Psoas muscle (tissue), 8 donors: Measurements from ENCODE around the gene MSGN1. TPM values are rescaled to one million over a fixed set of nuclear protein-coding genes. Genes with fewer than 3 reads are reported as not detected.

Experiments used
- ATAC-seq, 4 donors: fragments of 200-7000 bp; cut with Tn5 transposase; one replicate each; pipeline ENCODE4 v1.9.1; 2020; ENCODE audit warnings: moderate library complexity in 3 of 4, mild to moderate bottlenecking in 2 of 4
- DNase-seq, 2 donors: peaks; one replicate each; pipeline ENCODE4 v3.0.0-alpha.2; 2020
- H3K27ac ChIP-seq: fragments of 200-600 bp; one replicate; pipeline ENCODE4 v1.8.0; 2022
- H3K27me3 ChIP-seq, 3 donors: fragments of 200-600 bp in 1 of 3; one replicate each; pipeline versions ENCODE4 v1.6.1 to v1.8.0; 2013 to 2022; ENCODE audit warnings: low read length in 2 of 3, mild to moderate bottlenecking in 2 of 3, moderate library complexity in 1 of 3; ENCODE audit not compliant: insufficient read depth in 3 of 3
- H3K36me3 ChIP-seq, 2 donors: fragments of 200-600 bp in 1 of 2; one replicate each; pipeline versions ENCODE4 v1.6.1 to v1.8.0; 2013 to 2022; ENCODE audit warnings: low read depth in 1 of 2, mild to moderate bottlenecking in 1 of 2, moderate library complexity in 1 of 2; ENCODE audit not compliant: insufficient read depth in 1 of 2
- H3K4me1 ChIP-seq: fragments of 200-600 bp; one replicate; pipeline ENCODE4 v1.8.0; 2022
- H3K4me3 ChIP-seq: fragments of 200-600 bp; one replicate; pipeline ENCODE4 v1.8.0; 2022; ENCODE audit warnings: mild to moderate bottlenecking
- H3K9me3 ChIP-seq: fragments of 200-600 bp; one replicate; pipeline ENCODE4 v1.8.0; 2022
- WGBS, 3 donors: extraction: QIAGEN DNeasy Blood & Tissue Kit; methylation state at CpG; one replicate each; pipeline versions ENCODE4 v1.1.6 to v1.1.7; 2013; 5-methylcytosine and 5-hydroxymethylcytosine counted together
- intact Hi-C, 2 donors: fragments of 100-400 bp; cut with DNase I; formaldehyde crosslinking; loops; one replicate each; pipeline versions ENCODE4 v1.11.0 to v1.14.2; 2022
- polyA plus RNA-seq, 3 donors: library from polyadenylated mRNA; stranded (reverse); fragments of 200-250 nt; gene quantifications; one replicate each; pipeline ENCODE4 v1.2.3, GENCODE V29; 2013
- total RNA-seq, 4 donors: library from RNA; stranded (reverse); fragmentation: NEBNext Ultra II Directional in 2 of 4; extraction: Animal tissue kit (Norgen Biotek cat#: 25700) in 2 of 4; gene quantifications; one replicate each; pipeline versions ENCODE4 v1.2.1 to v1.2.4, GENCODE V29; 2021 to 2023
- TF ChIP-seq, protein P1 (sequence below): fragments of 200-600 bp; IDR thresholded peaks from one replicate; pipeline ENCODE4 v1.8.0; 2022; ENCODE audit warnings: antibody characterized with exemption
- donor health status: healthy with polysubstance abuse.
- donor health status: DM: no; HTN: no; CAD: no; lungs with moderate emphysema.
- donor health status: Bipolar disorder and iron deficiency.
- donor health status: healthy.
- donor health status: DM: yes; HTN: yes; CAD: no.
- donor health status: DM: no; HTN: no; CAD: no.
- donor health status: DM: no; HTN: no; CAD: no.
- donor health status: DM: yes; HTN: yes; CAD: no.

MSGN1 gene
- total and polyA plus RNA-seq, 7 donors = not detected

DNA sequence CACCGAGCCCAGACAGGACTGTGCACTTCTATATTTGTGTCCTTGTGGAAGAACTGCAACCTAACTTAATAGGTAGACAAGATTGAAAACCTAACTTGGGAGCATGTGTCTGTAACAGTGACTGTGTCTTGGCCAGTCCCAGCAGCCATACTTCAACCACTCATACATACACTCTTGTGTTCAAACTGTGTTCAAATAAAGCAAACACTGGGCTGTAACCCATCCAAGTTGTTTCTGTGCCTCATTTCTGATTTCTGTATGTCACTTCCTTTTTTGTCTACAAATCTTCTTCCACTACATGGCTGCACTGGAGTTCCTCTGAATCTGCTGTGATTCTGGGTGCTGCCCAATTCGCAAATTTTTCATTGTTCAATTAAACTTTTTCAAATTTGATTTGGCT is 31.0 kb downstream of the MSGN1 start:
- ATAC-seq (no peak), DNase-seq (no peak)
- H3K27ac ChIP-seq = no peak overlapping the region
- H3K9me3 ChIP-seq = no peaks in the 10 kb centered on the region
- H3K4me3 ChIP-seq = no peak overlapping the region
- intact Hi-C loops = no loop called here
- TF ChIP-seq, protein P1, sequence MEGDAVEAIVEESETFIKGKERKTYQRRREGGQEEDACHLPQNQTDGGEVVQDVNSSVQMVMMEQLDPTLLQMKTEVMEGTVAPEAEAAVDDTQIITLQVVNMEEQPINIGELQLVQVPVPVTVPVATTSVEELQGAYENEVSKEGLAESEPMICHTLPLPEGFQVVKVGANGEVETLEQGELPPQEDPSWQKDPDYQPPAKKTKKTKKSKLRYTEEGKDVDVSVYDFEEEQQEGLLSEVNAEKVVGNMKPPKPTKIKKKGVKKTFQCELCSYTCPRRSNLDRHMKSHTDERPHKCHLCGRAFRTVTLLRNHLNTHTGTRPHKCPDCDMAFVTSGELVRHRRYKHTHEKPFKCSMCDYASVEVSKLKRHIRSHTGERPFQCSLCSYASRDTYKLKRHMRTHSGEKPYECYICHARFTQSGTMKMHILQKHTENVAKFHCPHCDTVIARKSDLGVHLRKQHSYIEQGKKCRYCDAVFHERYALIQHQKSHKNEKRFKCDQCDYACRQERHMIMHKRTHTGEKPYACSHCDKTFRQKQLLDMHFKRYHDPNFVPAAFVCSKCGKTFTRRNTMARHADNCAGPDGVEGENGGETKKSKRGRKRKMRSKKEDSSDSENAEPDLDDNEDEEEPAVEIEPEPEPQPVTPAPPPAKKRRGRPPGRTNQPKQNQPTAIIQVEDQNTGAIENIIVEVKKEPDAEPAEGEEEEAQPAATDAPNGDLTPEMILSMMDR = no peak
- H3K36me3 ChIP-seq = no peaks in the 10 kb centered on the region
- no peaks in the 10 kb centered on the region for H3K27me3 ChIP-seq
- no peaks in the 10 kb centered on the region for H3K4me1 ChIP-seq
- WGBS, 3 donors = 87 to 97% (median 90%) methylated on average over 2 of the region's 2 CpGs

DNA sequence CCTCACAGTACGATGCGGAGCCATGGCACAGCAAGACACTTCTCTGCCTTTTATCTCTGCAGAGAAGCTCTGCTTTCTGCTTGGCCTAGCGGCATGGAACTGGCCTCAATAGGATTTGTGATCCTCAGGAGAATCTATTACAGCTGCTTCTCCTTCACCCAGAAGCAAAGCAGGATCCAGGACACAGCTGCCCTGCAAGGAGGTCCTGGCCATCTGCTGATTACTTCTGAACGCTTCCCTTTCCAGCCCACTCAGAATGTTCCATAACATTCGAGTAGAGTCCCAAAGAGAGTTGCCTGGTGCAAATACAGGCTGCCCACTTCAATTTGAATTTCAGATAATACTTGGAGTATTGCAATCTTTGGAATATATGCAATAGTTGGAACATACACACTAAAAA is 33.0 kb downstream of the MSGN1 start:
- Histone ChIP-seq H3K36me3 (no peaks in the 10 kb centered on the region), H3K4me1 (no peaks in the 10 kb centered on the region), H3K4me3 (no peak overlapping the region), H3K27me3 (no peaks in the 10 kb centered on the region), H3K9me3 (no peaks in the 10 kb centered on the region), H3K27ac (no peak overlapping the region)
- ATAC-seq = no peak
- DNase-seq = no peak
- TF ChIP-seq, protein P1 = no peak
- intact Hi-C loops = no loop called here
- WGBS, 3 donors = 58 to 62% (median 60%) methylated on average over 5 of the region's 5 CpGs

DNA sequence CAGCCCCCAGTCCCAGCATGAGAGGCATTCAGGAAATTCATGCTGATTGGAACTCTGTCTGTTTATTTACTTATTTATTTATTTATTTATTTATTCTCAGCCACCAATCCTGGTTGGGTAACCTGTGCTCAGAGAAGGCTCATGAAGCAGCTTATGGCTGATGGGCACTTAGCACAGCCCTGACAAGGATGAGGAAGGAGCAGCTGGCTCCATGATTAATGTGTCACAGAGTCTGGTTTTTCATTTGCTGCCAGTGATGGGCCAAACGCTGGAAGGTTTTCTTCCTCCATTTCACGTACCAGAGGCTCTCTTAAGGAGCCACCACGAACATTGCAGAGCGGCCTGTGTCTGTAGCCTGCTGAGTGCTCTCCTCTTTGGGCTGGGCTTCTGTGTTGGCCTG is 33.9 kb downstream of the MSGN1 start:
- Histone ChIP-seq H3K36me3 (no peaks in the 10 kb centered on the region), H3K27me3 (no peaks in the 10 kb centered on the region), H3K9me3 (no peaks in the 10 kb centered on the region), H3K27ac (no peak overlapping the region), H3K4me1 (no peaks in the 10 kb centered on the region), H3K4me3 (no peak overlapping the region)
- TF ChIP-seq, protein P1 = no peak
- ATAC-seq (no peak), DNase-seq (no peak)
- intact Hi-C loops = loop anchor here (5.0 to 10.0 kb wide), 5 partner anchors 217 to 527 kb away; no protein-coding TSS in a partner anchor
- 77 to 85% (median 80%) methylated on average over 4 of the region's 4 CpGs for WGBS, 3 donors

DNA sequence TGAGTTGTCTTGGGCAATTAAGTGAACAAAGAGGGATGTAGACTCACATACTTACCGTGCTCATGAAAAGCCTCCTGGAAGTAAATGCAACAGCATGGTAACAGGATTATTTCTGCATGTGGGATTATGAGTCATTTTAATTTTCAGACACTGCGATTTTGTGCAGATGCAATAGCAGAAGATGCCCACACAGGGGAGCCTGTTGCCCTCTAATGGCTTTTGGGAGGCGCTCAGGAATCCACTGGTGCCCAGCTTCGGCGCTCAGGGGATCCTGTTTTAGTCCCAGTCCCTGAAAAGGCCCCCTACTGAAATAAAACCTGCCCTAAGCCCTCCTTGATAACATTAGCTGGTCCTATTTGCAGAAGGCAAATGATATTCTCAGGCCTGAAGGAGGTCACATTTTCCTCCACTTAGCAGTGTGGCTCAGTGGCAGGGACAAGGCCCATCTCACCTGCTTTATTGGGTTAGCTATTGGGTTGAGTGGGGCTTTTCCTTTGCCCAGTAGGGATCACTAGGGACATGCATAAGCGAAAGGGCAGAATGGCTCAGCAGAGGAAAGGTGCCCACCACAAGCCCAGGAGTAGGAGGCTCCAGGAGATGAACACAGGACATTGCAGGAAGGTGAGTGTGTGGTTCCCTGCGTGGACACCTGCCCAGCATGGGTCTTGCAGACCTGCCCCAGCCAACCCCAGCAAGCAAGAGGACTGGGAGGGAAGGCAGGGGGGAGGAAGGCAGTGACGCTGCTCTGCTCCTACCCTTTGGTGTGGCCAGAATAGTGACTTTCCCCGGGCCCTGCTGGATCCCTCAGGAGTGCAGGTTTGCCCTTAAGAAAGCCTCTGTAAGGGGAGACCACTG is 35.7 kb downstream of the MSGN1 start:
- DNase-seq (peak; percentile 44 to 75), ATAC-seq (peak; percentile 93 to 99 (median 95))
- H3K9me3 ChIP-seq = no peaks in the 10 kb centered on the region
- intact Hi-C loops = loop anchor here (1.0 to 10.0 kb wide), 6 partner anchors 215 to 525 kb away; no protein-coding TSS in a partner anchor
- TF ChIP-seq, protein P1 = peak; percentile 91
- H3K36me3 ChIP-seq = no peaks in the 10 kb centered on the region
- no peaks in the 10 kb centered on the region for H3K4me1 ChIP-seq
- no peak overlapping the region for H3K27ac ChIP-seq
- no peaks in the 10 kb centered on the region for H3K27me3 ChIP-seq
- H3K4me3 ChIP-seq = no peak overlapping the region
- 40 to 44% (median 41%) methylated on average over 9 of the region's 9 CpGs for WGBS, 3 donors
